HepG2 (cell line): ENCODE measurements around the gene LST1. TPM values are rescaled to one million over a fixed set of nuclear protein-coding genes. Genes with fewer than 3 reads are reported as not detected.

Experiments used
- ATAC-seq: fragments of 200-7000 bp; cut with Tn5 transposase; 3 replicates; pipeline ENCODE4 v1.9.1; 2020; ENCODE audit warnings: mild to moderate bottlenecking, moderate library complexity
- BruUV-seq: library from RNA; stranded (reverse); fragments of 400-500 nt; replicated peaks from 2 replicates; lab custom pipeline; 2021; lab: Mats Ljungman, UMichigan
- CTCF ChIA-PET: fragments of 300-600 bp; formaldehyde crosslinking; extraction: SDS; loops from one replicate; lab custom pipeline; 2021; ENCODE audit warnings: low total read pairs, inconsistent platforms, low intra/inter-chr PET ratio; lab: Yijun Ruan, JAX
- POLR2A ChIA-PET: fragments of 350-600 bp; sonication (Branson Sonifier 250); formaldehyde crosslinking; loops from one replicate; lab custom pipeline; 2020; ENCODE audit warnings: antibody characterized with exemption, inconsistent platforms; lab: Yijun Ruan, JAX
- DNase-seq: peaks from one replicate; pipeline ENCODE4 v3.0.0-alpha.2; 2015; ENCODE audit warnings: low spot score
- FAIRE-seq: peaks from 3 replicates; lab custom pipeline; 2011; peaks lifted over from hg19 to GRCh38; lab: Jason Lieb, UNC
- H2AFZ ChIP-seq: one replicate; pipeline ENCODE4 v1.6.1; 2011; ENCODE audit warnings: low read length, inconsistent platforms
- H3K27ac ChIP-seq: fragments of 300-600 bp; 3 replicates; pipeline ENCODE4 v1.8.0; 2011; ENCODE audit warnings: mixed run types, mild to moderate bottlenecking, mixed read lengths, low read length, inconsistent platforms; ENCODE audit not compliant: insufficient read depth; ENCODE audit errors: extremely low read length
- H3K27me3 ChIP-seq, 2 experiments: fragments of 200-600 bp in 1 of 2; 2 replicates in 1 of 2; 3 replicates in 1 of 2; pipeline versions ENCODE4 v1.6.0 to v1.8.0; 2011; ENCODE audit warnings: low read length in 2 of 2, mild to moderate bottlenecking in 2 of 2, moderate library complexity in 2 of 2, inconsistent platforms in 1 of 2; ENCODE audit not compliant: insufficient read depth in 2 of 2, control insufficient read depth in 1 of 2
- H3K36me3 ChIP-seq, 2 experiments: fragments of 200-600 bp in 1 of 2; replicated peaks in 1 of 2; 2 replicates in 1 of 2; 3 replicates in 1 of 2; pipeline versions ENCODE4 v1.5.1 to v1.8.0; 2011; ENCODE audit warnings: low read length in 2 of 2, inconsistent platforms in 1 of 2; ENCODE audit not compliant: insufficient read depth in 2 of 2, control insufficient read depth in 1 of 2
- H3K4me1 ChIP-seq: 2 replicates; pipeline ENCODE4 v1.5.1; 2012; ENCODE audit warnings: low read length, inconsistent platforms; ENCODE audit not compliant: insufficient read depth
- H3K4me2 ChIP-seq: 2 replicates; pipeline ENCODE4 v1.6.0; 2011; ENCODE audit warnings: low read depth, low read length, inconsistent platforms
- H3K4me3 ChIP-seq, 3 experiments: fragments of 200-600 bp in 1 of 3; sonication (generic), shearing (Covaris generic) in 1 of 3; replicated peaks in 1 of 3; 2 replicates each; pipeline ENCODE4 v1.5.1; 2011 to 2016; ENCODE audit warnings: low read length in 3 of 3, inconsistent platforms in 2 of 3, low read depth in 2 of 3, mild to moderate bottlenecking in 2 of 3, control low read depth in 1 of 3, mixed read lengths in 1 of 3; ENCODE audit not compliant: insufficient read depth in 1 of 3
- H3K79me2 ChIP-seq: one replicate; pipeline ENCODE4 v1.6.1; 2011; ENCODE audit warnings: low read length, inconsistent platforms; ENCODE audit not compliant: insufficient read depth
- H3K9ac ChIP-seq: 2 replicates; pipeline ENCODE4 v1.6.0; 2011; ENCODE audit warnings: mild to moderate bottlenecking, low read depth, low read length, inconsistent platforms; ENCODE audit not compliant: insufficient read depth
- H3K9me3 ChIP-seq: 2 replicates; pipeline ENCODE4 v1.5.1; 2012; ENCODE audit warnings: mild to moderate bottlenecking, low read length
- H4K20me1 ChIP-seq: 2 replicates; pipeline ENCODE4 v1.6.0; 2011; ENCODE audit warnings: inconsistent platforms, mild to moderate bottlenecking, low read length, moderate library complexity; ENCODE audit not compliant: insufficient read depth
- FOXK1 ChIP-seq: sonication (generic); formaldehyde crosslinking; IDR thresholded peaks from 2 replicates; pipeline ENCODE4 v1.4.0; 2020; ENCODE audit warnings: low read depth, missing genetic modification reagents, borderline replicate concordance
- HNRNPH1 ChIP-seq: fragments of 200-400 bp; formaldehyde crosslinking; optimal IDR thresholded peaks from 2 replicates; pipeline ENCODE3; 2017; ENCODE audit warnings: mild to moderate bottlenecking, low read depth, low read length
- MED1 ChIP-seq: sonication (generic); formaldehyde crosslinking; IDR thresholded peaks from 2 replicates; pipeline ENCODE4 v1.4.0; 2020; ENCODE audit warnings: missing genetic modification reagents
- MED13 ChIP-seq: sonication (generic); formaldehyde crosslinking; IDR thresholded peaks from 2 replicates; pipeline ENCODE4 v1.5.0; 2020; ENCODE audit warnings: missing genetic modification reagents
- NFKBIZ ChIP-seq: IDR thresholded peaks from 2 replicates; pipeline ENCODE4 v1.6.1; 2018; ENCODE audit warnings: missing genetic modification reagents, missing compliant biosample characterization
- ONECUT2 ChIP-seq: sonication (generic); formaldehyde crosslinking; IDR thresholded peaks from 2 replicates; pipeline ENCODE4 v1.4.0; 2020; ENCODE audit warnings: missing genetic modification reagents
- ZNF121 ChIP-seq: sonication (generic); formaldehyde crosslinking; IDR thresholded peaks from 2 replicates; pipeline ENCODE4 v1.5.0; 2020; ENCODE audit warnings: mild to moderate bottlenecking, missing genetic modification reagents
- ZNF253 ChIP-seq: sonication (generic); formaldehyde crosslinking; IDR thresholded peaks from 2 replicates; pipeline ENCODE4 v1.8.0; 2022; ENCODE audit warnings: mild to moderate bottlenecking, missing genetic modification reagents, borderline replicate concordance
- ZNF569 ChIP-seq: sonication (generic); formaldehyde crosslinking; IDR thresholded peaks from 2 replicates; pipeline ENCODE4 v1.5.0; 2020; ENCODE audit warnings: mild to moderate bottlenecking, missing genetic modification reagents, moderate library complexity, borderline replicate concordance
- WGBS: methylation state at CpG from one replicate; pipeline ENCODE4 v1.1.6; 2017; ENCODE audit warnings: low lambda C conversion rate; 5-methylcytosine and 5-hydroxymethylcytosine counted together
- in situ Hi-C: cut with HindIII; loops from 2 replicates; pipeline ENCODE4 v1.10.0; 2017; ENCODE audit warnings: low pct_unique_long_range_greater_than_20kb; ENCODE audit not compliant: extremely low pct_ligation_motif_present
- intact Hi-C: fragments of 100-400 bp; cut with micrococcal nuclease; formaldehyde crosslinking; loops from one replicate; pipeline ENCODE4 v1.10.0; 2022; ENCODE audit not compliant: unreplicated experiment
- polyA plus RNA-seq, 8 experiments: library from polyadenylated mRNA; depleted of rRNA in 3 of 8; stranded (reverse) in 7 of 8; unstranded in 1 of 8; fragments of >200 nt; fragmentation: Illumina TruSeq in 4 of 8; extraction: Trizol in 4 of 8; gene quantifications; 2 replicates each; pipeline versions ENCODE4 v1.2.1 to v1.2.3, GENCODE V29; 2011 to 2016; ENCODE audit warnings: low read depth in 4 of 8, missing spikeins in 1 of 8, mixed read lengths in 1 of 8; ENCODE audit not compliant: insufficient read depth in 1 of 8
- total RNA-seq, 5 experiments: library from RNA; depleted of rRNA; stranded (reverse); fragments of >200 nt; fragmentation: Illumina TruSeq; extraction: Trizol; gene quantifications; 2 replicates each; pipeline ENCODE4 v1.2.3, GENCODE V29; 2016; ENCODE audit warnings: low read depth in 1 of 5
- TF ChIP-seq, protein P1 (sequence below): IDR thresholded peaks from 2 replicates; pipeline ENCODE4 v1.6.1; 2016; ENCODE audit warnings: low read depth
- TF ChIP-seq, protein P2 (sequence below): sonication (generic); formaldehyde crosslinking; IDR thresholded peaks from 2 replicates; pipeline ENCODE4 v1.4.0; 2020; ENCODE audit warnings: mild to moderate bottlenecking, missing genetic modification reagents, borderline replicate concordance
- TF ChIP-seq, protein P3 (sequence below): sonication (generic); formaldehyde crosslinking; IDR thresholded peaks from 2 replicates; pipeline ENCODE4 v1.5.0; 2020; ENCODE audit warnings: mild to moderate bottlenecking, missing genetic modification reagents, moderate library complexity

Gene LST1
- total and polyA plus RNA-seq, 2 of the 13 experiments (the other 11 are each of a cell fraction or from before 2014, with no cell fraction given): not detected

DNA sequence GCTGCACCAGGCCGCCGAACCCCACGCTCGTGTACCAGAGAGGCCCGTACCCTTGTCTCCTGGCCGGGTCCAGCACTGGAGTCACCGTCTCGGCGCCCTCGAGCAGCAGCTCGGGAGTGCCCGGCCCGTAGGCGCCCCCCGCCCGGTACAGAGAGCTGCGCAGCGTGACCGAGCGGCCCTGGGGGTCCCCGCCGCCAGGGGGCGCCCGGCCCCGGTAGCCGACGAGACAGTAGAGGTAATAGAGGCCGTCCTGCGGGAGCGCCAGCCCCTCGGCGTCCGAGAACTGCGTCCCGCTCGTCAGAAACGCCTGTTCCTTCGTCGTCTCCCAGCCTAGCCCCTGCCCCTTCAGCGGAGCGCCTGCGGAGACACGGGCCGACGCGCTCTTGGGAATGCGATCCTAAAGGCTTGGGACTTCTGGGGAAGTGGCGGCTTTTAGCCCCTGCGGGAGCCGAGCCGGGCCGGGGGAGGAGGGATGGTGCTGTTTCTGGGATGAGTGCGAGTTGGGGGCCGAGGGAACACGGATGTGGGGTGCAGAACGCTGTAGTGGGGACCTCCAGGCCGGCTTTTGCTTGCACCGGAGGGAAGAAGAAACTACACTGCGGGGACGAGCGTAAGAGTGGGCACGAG lies 5.2 kb upstream of the LST1 start (continued):
- TF ChIP-seq, protein P1, sequence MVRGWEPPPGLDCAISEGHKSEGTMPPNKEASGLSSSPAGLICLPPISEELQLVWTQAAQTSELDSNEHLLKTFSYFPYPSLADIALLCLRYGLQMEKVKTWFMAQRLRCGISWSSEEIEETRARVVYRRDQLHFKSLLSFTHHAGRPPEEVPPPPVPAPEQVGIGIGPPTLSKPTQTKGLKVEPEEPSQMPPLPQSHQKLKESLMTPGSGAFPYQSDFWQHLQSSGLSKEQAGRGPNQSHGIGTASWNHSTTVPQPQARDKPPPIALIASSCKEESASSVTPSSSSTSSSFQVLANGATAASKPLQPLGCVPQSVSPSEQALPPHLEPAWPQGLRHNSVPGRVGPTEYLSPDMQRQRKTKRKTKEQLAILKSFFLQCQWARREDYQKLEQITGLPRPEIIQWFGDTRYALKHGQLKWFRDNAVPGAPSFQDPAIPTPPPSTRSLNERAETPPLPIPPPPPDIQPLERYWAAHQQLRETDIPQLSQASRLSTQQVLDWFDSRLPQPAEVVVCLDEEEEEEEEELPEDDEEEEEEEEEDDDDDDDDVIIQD: peak; percentile 54; the same call in 1 of the 2 replicates
- TF ChIP-seq MED1: peak; percentile 36; the same call in 1 of the 2 replicates
- no peak for TF ChIP-seq ZNF121 (CRISPR knock-in tag)

DNA sequence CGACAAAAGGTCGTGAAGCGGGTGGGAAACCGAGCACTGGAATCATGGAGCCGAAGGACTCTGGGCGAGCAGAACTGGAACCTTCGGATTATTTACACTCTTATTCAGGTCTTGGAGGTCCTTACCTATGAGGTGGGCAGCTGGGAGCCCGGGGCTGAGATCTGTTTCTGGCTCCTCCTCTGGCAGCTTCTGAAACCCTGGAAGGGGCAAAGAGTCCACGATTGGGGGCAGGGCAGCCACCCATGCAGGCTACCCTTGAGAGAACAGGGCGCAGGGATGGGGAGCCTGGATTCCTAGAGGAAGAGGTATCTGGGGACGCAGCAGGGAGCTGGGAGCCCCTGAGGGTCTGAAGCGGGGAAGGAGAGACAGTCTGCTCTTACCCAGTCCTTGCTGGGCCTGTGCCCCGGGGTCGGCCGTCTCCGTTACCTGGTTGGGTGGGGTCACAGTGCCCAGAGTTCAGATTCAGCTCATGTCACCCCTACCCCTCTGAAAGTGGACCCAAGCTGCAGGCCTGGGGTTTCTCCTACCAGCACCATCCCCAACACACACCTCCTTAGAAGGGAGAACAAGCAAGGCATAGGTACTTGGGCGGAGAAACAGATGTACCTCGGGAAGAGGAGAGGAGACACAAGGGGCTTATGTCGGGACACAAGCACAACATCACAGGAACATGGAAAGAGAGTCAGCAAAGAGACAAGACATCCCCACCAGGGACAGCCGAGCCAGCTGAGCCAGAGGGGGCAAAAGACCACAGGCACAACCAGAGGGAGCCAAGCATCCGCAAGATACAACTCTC lies 4.4 kb upstream of the LST1 start:
- intact Hi-C loops (loop anchor here (1.0 to 5.0 kb wide), 3 partner anchors 17 to 34 kb away; partner anchors contain the start of genes ATP6V1G2 and NFKBIL1), in situ Hi-C loops (no loop called here)
- peak overlapping the region; percentile 64 for H2AFZ ChIP-seq
- no peaks in the 10 kb centered on the region for H3K9me3 ChIP-seq
- H3K9ac ChIP-seq: peak overlapping the region; percentile 65
- ChIA-PET CTCF (interaction anchor here (1.1 to 3.2 kb wide), 5 partner anchors 15 to 1215 kb away, joined by 3 to 35 read pairs (median 5); partner anchors contain the start of gene NFKBIL1), POLR2A (interaction anchor here (1.2 to 2.8 kb wide), 3 partner anchors 17 to 52 kb away, joined by 3 to 15 read pairs (median 8); partner anchors contain the start of gene DDX39B)
- DNase-seq (no peak), ATAC-seq (peak; percentile 26), FAIRE-seq (no peak)
- H3K79me2 ChIP-seq: no peaks in the 10 kb centered on the region
- no peaks in the 10 kb centered on the region for H4K20me1 ChIP-seq
- peak overlapping the region; percentile 99 for H3K4me2 ChIP-seq
- 7% methylated on average over 21 of the region's 21 CpGs for WGBS
- H3K27me3 ChIP-seq: peaks cover 8 to 64% of the 10 kb centered on the region in 2 experiments; a peak in 4 of 5 replicates
- H3K27ac ChIP-seq: no peak overlapping the region
- BruUV-seq: no TSS peak
- peak overlapping the region; percentile 67 to 88 (median 78) for H3K4me3 ChIP-seq
- H3K36me3 ChIP-seq: no peaks in the 10 kb centered on the region
- H3K4me1 ChIP-seq: peaks cover 25% of the 10 kb centered on the region
- no peak for TF ChIP-seq NFKBIZ (CRISPR knock-in tag)
- TF ChIP-seq, protein P2, sequence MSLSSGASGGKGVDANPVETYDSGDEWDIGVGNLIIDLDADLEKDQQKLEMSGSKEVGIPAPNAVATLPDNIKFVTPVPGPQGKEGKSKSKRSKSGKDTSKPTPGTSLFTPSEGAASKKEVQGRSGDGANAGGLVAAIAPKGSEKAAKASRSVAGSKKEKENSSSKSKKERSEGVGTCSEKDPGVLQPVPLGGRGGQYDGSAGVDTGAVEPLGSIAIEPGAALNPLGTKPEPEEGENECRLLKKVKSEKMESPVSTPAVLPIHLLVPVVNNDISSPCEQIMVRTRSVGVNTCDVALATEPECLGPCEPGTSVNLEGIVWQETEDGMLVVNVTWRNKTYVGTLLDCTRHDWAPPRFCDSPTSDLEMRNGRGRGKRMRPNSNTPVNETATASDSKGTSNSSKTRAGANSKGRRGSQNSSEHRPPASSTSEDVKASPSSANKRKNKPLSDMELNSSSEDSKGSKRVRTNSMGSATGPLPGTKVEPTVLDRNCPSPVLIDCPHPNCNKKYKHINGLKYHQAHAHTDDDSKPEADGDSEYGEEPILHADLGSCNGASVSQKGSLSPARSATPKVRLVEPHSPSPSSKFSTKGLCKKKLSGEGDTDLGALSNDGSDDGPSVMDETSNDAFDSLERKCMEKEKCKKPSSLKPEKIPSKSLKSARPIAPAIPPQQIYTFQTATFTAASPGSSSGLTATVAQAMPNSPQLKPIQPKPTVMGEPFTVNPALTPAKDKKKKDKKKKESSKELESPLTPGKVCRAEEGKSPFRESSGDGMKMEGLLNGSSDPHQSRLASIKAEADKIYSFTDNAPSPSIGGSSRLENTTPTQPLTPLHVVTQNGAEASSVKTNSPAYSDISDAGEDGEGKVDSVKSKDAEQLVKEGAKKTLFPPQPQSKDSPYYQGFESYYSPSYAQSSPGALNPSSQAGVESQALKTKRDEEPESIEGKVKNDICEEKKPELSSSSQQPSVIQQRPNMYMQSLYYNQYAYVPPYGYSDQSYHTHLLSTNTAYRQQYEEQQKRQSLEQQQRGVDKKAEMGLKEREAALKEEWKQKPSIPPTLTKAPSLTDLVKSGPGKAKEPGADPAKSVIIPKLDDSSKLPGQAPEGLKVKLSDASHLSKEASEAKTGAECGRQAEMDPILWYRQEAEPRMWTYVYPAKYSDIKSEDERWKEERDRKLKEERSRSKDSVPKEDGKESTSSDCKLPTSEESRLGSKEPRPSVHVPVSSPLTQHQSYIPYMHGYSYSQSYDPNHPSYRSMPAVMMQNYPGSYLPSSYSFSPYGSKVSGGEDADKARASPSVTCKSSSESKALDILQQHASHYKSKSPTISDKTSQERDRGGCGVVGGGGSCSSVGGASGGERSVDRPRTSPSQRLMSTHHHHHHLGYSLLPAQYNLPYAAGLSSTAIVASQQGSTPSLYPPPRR (CRISPR knock-in tag): peak; percentile 8; the same call in 1 of the 2 replicates
- TF ChIP-seq ZNF569 (CRISPR knock-in tag): no peak
- TF ChIP-seq HNRNPH1: no peak
- TF ChIP-seq FOXK1 (CRISPR knock-in tag): no peak
- TF ChIP-seq, protein P3, sequence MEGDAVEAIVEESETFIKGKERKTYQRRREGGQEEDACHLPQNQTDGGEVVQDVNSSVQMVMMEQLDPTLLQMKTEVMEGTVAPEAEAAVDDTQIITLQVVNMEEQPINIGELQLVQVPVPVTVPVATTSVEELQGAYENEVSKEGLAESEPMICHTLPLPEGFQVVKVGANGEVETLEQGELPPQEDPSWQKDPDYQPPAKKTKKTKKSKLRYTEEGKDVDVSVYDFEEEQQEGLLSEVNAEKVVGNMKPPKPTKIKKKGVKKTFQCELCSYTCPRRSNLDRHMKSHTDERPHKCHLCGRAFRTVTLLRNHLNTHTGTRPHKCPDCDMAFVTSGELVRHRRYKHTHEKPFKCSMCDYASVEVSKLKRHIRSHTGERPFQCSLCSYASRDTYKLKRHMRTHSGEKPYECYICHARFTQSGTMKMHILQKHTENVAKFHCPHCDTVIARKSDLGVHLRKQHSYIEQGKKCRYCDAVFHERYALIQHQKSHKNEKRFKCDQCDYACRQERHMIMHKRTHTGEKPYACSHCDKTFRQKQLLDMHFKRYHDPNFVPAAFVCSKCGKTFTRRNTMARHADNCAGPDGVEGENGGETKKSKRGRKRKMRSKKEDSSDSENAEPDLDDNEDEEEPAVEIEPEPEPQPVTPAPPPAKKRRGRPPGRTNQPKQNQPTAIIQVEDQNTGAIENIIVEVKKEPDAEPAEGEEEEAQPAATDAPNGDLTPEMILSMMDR (CRISPR knock-in tag): 0 out of 2 replicates have a peak, but pooled peaks have one; percentile 14
- TF ChIP-seq ONECUT2 (CRISPR knock-in tag): no peak
- TF ChIP-seq MED13 (CRISPR knock-in tag): 0 out of 2 replicates have a peak, but pooled peaks have one; percentile 12
- no peak for TF ChIP-seq ZNF253
